ENCODE results near the gene GDF11.

GDF11 gene

GRCh38 chr12:55698965-55699364 is 44.0 kb upstream of the GDF11 start (continued):
- TF ChIP-seq TSHZ1 (tag by site-specific recombination; IDR thresholded peaks at IDR 0.05; ENCODE audit: borderline replicate concordance) (no peak), INSM2 (tag by site-specific recombination; IDR thresholded peaks at IDR 0.05) (no peak)

GRCh38 chr12:55699471-55700055 is 43.4 kb upstream of the GDF11 start:
- H3K4me3 ChIP-seq (ENCODE audit: low read depth, low read length) = no peak overlapping the region
- H3K27ac ChIP-seq (ENCODE audit: extremely low read depth, low read depth, low read length) = no peak overlapping the region
- H3K36me3 ChIP-seq (ENCODE audit: control insufficient read depth in 2 of 2, insufficient read depth in 1 of 2, low read length in 2 of 2) = no peaks in the 10 kb centered on the region
- POLR2A ChIA-PET = no interaction called here
- TF ChIP-seq ZBTB49 (tag by site-specific recombination; IDR thresholded peaks at IDR 0.05; ENCODE audit: low read depth) (no peak), GLIS2 (tag by site-specific recombination; IDR thresholded peaks at IDR 0.05) (0 out of 2 replicates have a peak, but pooled peaks have one; percentile 9), ZNF707 (tag by site-specific recombination; IDR thresholded peaks at IDR 0.05) (no peak)
- H3K4me1 ChIP-seq (ENCODE audit: control insufficient read depth, insufficient read depth, low read length) = no peaks in the 10 kb centered on the region
- CTCF ChIA-PET = interaction anchor here (0.6 to 1.1 kb wide), 3 partner anchors 18 to 239 kb away, joined by 3 to 6 read pairs (median 4); a partner anchor contains a TSS
- no peaks in the 10 kb centered on the region for H3K9me3 ChIP-seq (ENCODE audit: control insufficient read depth, insufficient read depth, low read depth, low read length)

- ChIA-PET CTCF (no interaction called here), POLR2A (interaction anchor here (0.6 to 1.3 kb wide), 2 partner anchors 15 to 20 kb away, joined by 3 to 4 read pairs; partner anchors contain the start of gene BLOC1S1)
- no peaks in the 10 kb centered on the region for H3K36me3 ChIP-seq (ENCODE audit: control insufficient read depth in 2 of 2, insufficient read depth in 1 of 2, low read length in 2 of 2)
- no peak overlapping the region for H3K27ac ChIP-seq (ENCODE audit: extremely low read depth, low read depth, low read length)
- no peaks in the 10 kb centered on the region for H3K9me3 ChIP-seq (ENCODE audit: control insufficient read depth, insufficient read depth, low read depth, low read length)
- H3K4me3 ChIP-seq (ENCODE audit: low read depth, low read length) = no peak overlapping the region
- H3K4me1 ChIP-seq (ENCODE audit: control insufficient read depth, insufficient read depth, low read length) = no peaks in the 10 kb centered on the region
- TF ChIP-seq REPIN1 (tag by site-specific recombination; IDR thresholded peaks at IDR 0.05; ENCODE audit: low read depth) (no peak), ZNF394 (tag by site-specific recombination; IDR thresholded peaks at IDR 0.05; ENCODE audit: borderline replicate concordance) (no peak), ZNF341 (tag by site-specific recombination; IDR thresholded peaks at IDR 0.05; ENCODE audit: low read depth) (no peak), ZNF223 (tag by site-specific recombination; IDR thresholded peaks at IDR 0.05) (no peak), ZNF433 (tag by site-specific recombination; IDR thresholded peaks at IDR 0.05; ENCODE audit: low read depth) (no peak), AEBP2 (tag by site-specific recombination; IDR thresholded peaks at IDR 0.05; ENCODE audit: borderline replicate concordance) (no peak), TSHZ1 (tag by site-specific recombination; IDR thresholded peaks at IDR 0.05; ENCODE audit: borderline replicate concordance) (no peak), ZNF670 (tag by site-specific recombination; IDR thresholded peaks at IDR 0.05; ENCODE audit: low read depth) (no peak), ZNF48 (tag by site-specific recombination; IDR thresholded peaks at IDR 0.05) (no peak), ZNF629 (tag by site-specific recombination; IDR thresholded peaks at IDR 0.05) (peak; percentile 75; the same call in 1 of the 2 replicates), ZNF449 (tag by site-specific recombination; IDR thresholded peaks at IDR 0.05) (no peak)
Observed at GRCh38 chr12:55700255-55701018, 42.5 kb upstream of the GDF11 start.
